Stimulated activated CD4-positive, alpha-beta T cell treated with anti-CD3 and anti-CD28 coated beads, TNF-alpha, amount 100 ng/mL, for 4 hours (primary cell): ENCODE measurements around the gene PITX1.

Experiments used
- DNase-seq, 3 experiments: peaks; one replicate each; pipeline ENCODE4 v3.0.0-alpha.2; 2020; ENCODE audit warnings: low read depth in 3 of 3

PITX1 gene

GRCh38 chr5:135029477-135030122 is 4.4 kb downstream of the PITX1 start:
- no peak for DNase-seq

GRCh38 chr5:135028791-135029476 is 5.1 kb downstream of the PITX1 start:
- DNase-seq = no peak

DNA sequence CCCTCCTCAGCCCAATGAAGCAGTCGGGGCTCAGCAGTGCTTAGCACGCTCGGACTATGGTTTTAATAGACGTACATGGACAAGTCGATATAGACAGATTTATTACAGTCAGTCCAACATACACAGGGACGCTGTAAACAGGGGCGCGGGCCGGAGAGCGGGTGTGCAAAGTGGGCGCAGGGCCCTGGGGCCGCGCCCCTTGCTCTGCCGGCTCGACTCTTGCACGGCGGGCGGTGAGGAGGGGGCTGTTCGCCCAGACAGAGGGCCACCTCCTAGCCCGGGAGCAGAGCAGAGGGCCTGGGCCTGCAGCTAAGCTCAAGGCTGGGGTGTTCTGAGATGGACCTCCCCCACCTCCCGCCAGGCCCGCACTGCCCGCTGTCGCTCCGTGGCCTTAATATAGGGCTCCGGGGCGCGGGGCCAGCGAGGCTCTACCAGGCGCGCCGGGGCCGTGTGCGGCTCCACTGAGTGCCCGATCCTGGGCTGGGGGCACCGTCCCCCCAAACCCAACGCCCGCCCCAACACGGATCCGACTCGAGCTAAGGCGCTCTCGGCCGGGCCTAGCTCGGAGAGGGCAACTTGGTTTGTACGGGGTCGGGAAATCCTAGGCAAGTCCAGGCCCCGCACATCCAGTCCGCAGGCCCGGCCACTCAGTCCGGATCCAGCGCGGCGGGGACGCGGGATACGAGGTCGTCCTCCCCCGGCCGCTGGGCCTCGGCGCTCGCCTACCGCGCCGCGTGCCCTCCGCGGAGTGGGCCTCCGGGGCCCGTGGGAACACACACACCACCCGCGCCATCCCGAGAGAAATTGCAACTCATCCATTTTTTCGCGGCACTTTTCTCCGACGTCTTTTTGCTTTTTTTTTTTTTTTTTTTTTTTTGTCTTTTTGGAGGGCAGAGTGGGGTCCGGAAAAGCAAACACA is 6.1 kb downstream of the PITX1 start:
- DNase-seq = no peak

DNA sequence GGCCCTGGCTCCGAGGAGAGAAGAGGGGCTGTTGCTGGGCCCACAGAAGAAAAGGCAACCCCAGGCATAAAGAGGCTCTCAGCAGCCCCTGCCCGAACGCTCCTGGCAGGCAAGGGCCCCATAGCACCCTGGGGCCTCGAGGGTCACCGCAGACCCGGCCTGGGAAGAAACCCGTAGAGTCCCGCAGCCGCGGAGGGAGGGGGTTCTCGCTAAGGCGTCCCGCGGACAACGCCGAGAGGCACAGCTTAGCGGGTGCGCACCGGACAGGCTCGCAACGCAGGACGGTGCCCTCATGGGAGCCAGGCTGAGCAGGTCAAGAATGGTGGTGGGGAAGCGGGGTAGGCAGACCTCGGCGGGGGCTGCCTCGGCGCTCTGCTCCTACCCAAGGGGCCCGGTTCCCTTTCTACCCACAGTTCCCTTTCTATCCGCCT is 6.7 kb downstream of the PITX1 start:
- DNase-seq = no peak

DNA sequence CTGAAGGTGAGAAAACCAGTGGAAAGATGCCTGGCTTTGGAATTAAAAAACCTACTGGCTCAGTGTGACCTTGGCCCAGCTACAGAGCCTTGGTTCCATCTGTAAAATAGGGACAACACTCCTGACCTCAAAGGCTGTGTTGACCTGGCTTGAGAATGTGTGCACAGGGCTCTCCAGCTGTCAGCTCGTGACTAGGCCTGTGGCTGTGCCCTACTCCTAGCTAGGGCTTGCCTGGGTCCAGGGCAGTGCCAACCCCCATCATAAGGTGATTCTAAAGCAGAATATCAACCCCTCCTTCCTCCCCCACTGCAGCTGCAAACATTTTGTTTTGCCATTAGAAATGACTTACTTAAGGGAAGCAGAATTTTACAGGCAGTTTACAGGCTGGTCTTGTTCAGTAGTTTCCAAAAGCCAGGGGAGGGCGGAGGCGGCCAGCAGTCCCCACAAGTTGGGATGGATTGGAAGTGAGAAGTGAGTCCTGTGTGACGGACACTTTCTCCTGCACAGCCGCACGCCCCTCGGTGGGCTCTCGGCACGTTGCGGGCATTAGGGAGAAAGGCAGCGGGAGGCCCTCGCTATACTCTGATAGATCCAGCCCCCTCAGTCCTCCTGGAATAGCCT is 7.3 kb downstream of the PITX1 start:
- DNase-seq = no peak

GRCh38 chr5:135025730-135026644 is 8.0 kb downstream of the PITX1 start:
- no peak for DNase-seq

GRCh38 chr5:135024956-135025729 is 8.9 kb downstream of the PITX1 start:
- no peak for DNase-seq

DNA sequence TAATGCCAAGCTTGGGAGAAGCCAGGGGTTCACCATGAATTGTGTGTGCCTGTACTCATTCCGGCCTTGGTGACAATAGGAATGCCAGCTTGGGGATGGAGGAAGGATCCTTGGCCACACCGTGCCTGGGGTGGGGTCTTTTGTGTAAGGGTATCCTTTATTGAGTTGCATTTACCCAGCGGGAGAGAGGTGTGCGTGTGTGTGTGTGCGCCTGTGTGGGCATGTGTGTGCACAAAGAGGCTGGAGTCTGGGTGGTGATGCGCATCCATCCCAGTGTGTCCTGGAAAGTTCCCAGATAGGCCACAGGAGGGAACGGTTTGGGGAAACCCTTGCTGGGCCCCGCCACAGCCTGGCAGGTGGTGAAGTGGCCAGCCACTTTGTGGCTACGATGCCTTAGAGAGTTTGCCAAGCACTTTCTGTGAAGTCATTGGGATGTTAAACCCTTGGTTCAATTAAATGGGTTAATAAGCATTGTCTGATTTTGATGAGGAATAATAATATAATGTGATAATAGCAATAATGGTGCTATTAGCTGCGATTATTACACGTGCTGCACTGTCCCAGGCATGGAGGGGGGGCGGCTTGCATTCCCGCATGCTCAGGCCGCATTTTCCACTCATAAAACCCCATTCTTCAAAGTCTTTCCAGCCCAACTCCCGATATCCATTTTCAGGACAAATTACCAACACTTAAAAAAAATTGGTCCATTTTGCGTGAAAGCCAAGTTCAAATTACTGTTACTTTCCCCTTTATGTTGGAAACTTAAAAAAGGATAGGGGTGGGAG is 13.7 kb downstream of the PITX1 start:
- no peak for DNase-seq

DNA sequence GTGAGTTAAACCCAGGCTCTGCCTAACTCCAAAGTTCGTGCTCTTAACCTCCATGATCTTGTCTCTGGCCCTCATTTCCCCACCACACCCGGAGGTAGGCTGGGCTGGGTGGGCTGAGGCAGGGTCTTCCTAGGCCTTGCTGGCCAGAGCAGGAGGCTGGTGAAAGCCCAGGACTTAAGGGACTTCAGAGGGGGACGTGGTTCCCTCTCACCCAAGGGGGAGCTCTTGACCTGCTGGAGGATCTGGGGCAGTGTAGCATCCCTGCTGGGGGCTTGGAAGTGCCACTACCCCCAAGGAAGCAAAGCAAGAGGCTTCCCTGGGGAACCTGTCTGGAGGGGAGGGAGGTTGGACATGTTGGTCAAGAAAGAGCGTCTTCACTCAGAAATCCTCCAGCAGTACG is 14.7 kb downstream of the PITX1 start:
- DNase-seq = no peak

GRCh38 chr5:135018457-135018856 is 15.6 kb downstream of the PITX1 start:
- no peak for DNase-seq

- DNase-seq = no peak
Observed at GRCh38 chr5:135016861-135017290, 17.2 kb downstream of the PITX1 start.

- DNase-seq = no peak
Observed at GRCh38 chr5:135015942-135016341, 18.1 kb downstream of the PITX1 start.

DNA sequence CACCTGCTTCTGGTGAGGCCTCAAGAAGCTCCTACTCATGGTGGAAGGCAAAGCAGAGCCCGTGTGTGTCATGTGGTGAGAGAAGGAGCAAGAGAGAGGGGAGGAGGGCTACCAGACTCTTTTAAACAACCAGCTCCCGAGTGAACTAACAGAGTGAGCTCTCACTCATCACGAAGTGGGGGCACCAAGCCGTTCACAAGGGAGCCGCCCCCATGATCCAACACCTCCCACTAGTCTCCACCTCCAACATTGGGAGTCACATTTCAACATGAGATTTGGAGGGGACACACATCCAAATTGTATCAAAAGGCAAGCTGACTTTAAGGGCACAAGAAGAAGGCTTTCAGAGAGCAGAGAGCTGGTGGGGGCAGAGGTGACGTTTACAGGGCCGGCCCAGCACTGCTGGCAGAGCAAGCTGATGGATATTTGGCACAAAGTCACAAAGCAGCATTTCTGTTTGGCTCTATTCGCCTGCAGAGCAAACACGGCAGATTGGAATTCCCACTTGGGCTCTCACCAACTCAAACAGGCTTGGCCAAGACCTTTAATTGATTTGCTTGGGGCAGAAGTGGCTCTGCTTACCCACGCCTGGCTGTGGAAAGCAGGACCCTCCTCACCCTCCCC is 20.0 kb downstream of the PITX1 start:
- no peak for DNase-seq

GRCh38 chr5:135013445-135013844 is 20.6 kb downstream of the PITX1 start:
- no peak for DNase-seq

- no peak for DNase-seq
Observed at GRCh38 chr5:135012951-135013391, 21.1 kb downstream of the PITX1 start.

- no peak for DNase-seq
Observed at GRCh38 chr5:135012033-135012588, 21.9 kb downstream of the PITX1 start.

DNA sequence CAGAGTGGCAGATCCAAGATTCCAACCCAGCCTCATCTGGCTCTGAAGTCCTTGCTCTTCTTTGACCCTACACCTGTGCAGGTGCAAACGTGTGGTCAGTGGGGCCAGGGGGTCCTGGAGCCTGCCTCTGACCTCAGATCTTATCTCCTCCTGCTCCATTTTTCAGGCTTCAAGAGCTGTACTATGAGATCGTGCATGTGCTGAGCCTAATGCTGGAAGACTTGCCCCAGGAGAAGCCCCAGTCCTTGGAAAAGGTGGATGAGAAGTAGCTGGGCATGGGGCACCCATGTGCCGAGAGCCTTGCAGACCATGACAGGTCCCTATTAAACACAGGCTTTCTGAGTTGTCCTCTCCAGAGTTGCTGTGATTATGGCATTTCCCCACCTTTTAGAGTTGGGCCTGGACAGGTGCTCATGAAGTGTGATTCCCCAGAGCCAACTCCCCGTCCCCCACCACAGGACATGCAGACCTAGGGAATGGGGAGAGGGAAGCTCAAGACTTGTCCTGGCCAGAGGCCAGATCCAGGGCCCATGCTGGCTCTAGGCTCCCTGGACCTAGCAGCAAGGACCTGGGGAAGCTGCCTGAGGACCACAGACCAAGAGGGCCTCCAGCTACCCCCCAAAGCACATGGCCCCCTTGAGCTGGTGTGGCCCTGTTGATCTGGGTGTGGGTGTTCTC is 22.5 kb downstream of the PITX1 start:
- no peak for DNase-seq
